ENCODE data around the gene CLN3.
A peak's percentile ranks its signal among the peaks of the same experiment; 100 is the strongest.
"Not testable (repeated sequence)": the region's sequence is repeated elsewhere in the genome, so short reads cannot be mapped to it uniquely, and the experiment has no call there.

The CLN3 gene

GRCh38 chr16:28501258-28502232 lies 9.7 kb upstream of the CLN3 start:
- no peaks in the 10 kb centered on the region for H3K9me3 Mint-ChIP-seq
- H3K27me3 Mint-ChIP-seq (ENCODE audit: low read depth): peaks cover 14% of the 10 kb centered on the region
- H3K4me3 Mint-ChIP-seq: no peak overlapping the region

GRCh38 chr16:28500476-28501180 lies 8.8 kb upstream of the CLN3 start:
- Mint-ChIP-seq H3K4me1 (ENCODE audit: low read depth) (peaks cover 18% of the 10 kb centered on the region), H3K36me3 (ENCODE audit: low read depth) (peaks cover 14% of the 10 kb centered on the region), H3K27ac (peak overlapping the region; percentile 1)
- H3K4me3 Mint-ChIP-seq; H3K9me3 Mint-ChIP-seq; H3K27me3 Mint-ChIP-seq (ENCODE audit: low read depth): not testable (repeated sequence)

More at GRCh38 chr16:28501258-28502232, 9.7 kb upstream of the CLN3 start:
- peaks cover 10% of the 10 kb centered on the region for H3K4me1 Mint-ChIP-seq (ENCODE audit: low read depth)
- no peak overlapping the region for H3K27ac Mint-ChIP-seq
- peaks cover 10% of the 10 kb centered on the region for H3K36me3 Mint-ChIP-seq (ENCODE audit: low read depth)

- Mint-ChIP-seq H3K27me3 (ENCODE audit: low read depth) (peaks cover 3% of the 10 kb centered on the region), H3K4me3 (no peak overlapping the region), H3K36me3 (ENCODE audit: low read depth) (peaks cover 18% of the 10 kb centered on the region), H3K9me3 (no peaks in the 10 kb centered on the region), H3K27ac (no peak overlapping the region), H3K4me1 (ENCODE audit: low read depth) (peaks cover 26% of the 10 kb centered on the region)
Measured at GRCh38 chr16:28499854-28500253, 8.0 kb upstream of the CLN3 start.

GRCh38 chr16:28498666-28499381 lies 7.0 kb upstream of the CLN3 start:
- H3K27ac Mint-ChIP-seq: no peak overlapping the region
- H3K27me3 Mint-ChIP-seq (ENCODE audit: low read depth): peaks cover 3% of the 10 kb centered on the region
- H3K9me3 Mint-ChIP-seq: no peaks in the 10 kb centered on the region
- peaks cover 36% of the 10 kb centered on the region for H3K4me1 Mint-ChIP-seq (ENCODE audit: low read depth)
- no peak overlapping the region for H3K4me3 Mint-ChIP-seq
- H3K36me3 Mint-ChIP-seq (ENCODE audit: low read depth): peaks cover 20% of the 10 kb centered on the region

GRCh38 chr16:28497861-28498599 lies 6.2 kb upstream of the CLN3 start:
- no peak overlapping the region for H3K27ac Mint-ChIP-seq
- no peaks in the 10 kb centered on the region for H3K9me3 Mint-ChIP-seq
- no peak overlapping the region for H3K4me3 Mint-ChIP-seq
- peaks cover 20% of the 10 kb centered on the region for H3K36me3 Mint-ChIP-seq (ENCODE audit: low read depth)
- peaks cover 43% of the 10 kb centered on the region for H3K4me1 Mint-ChIP-seq (ENCODE audit: low read depth)
- no peaks in the 10 kb centered on the region for H3K27me3 Mint-ChIP-seq (ENCODE audit: low read depth)

GRCh38 chr16:28497386-28497785 lies 5.5 kb upstream of the CLN3 start:
- H3K27me3 Mint-ChIP-seq (ENCODE audit: low read depth): no peaks in the 10 kb centered on the region
- H3K36me3 Mint-ChIP-seq (ENCODE audit: low read depth): peaks cover 20% of the 10 kb centered on the region
- H3K4me1 Mint-ChIP-seq (ENCODE audit: low read depth): peaks cover 47% of the 10 kb centered on the region
- no peak overlapping the region for H3K27ac Mint-ChIP-seq
- H3K4me3 Mint-ChIP-seq: no peak overlapping the region
- no peaks in the 10 kb centered on the region for H3K9me3 Mint-ChIP-seq

GRCh38 chr16:28496844-28497243 lies 5.0 kb upstream of the CLN3 start:
- H3K4me1 Mint-ChIP-seq (ENCODE audit: low read depth): peaks cover 49% of the 10 kb centered on the region
- H3K4me3 Mint-ChIP-seq: no peak overlapping the region

GRCh38 chr16:28495795-28496749 lies 4.2 kb upstream of the CLN3 start:
- Mint-ChIP-seq H3K27ac (peak overlapping the region; percentile 97), H3K4me1 (ENCODE audit: low read depth) (peaks cover 49% of the 10 kb centered on the region), H3K9me3 (no peaks in the 10 kb centered on the region), H3K4me3 (peak overlapping the region; percentile 83), H3K27me3 (ENCODE audit: low read depth) (no peaks in the 10 kb centered on the region), H3K36me3 (ENCODE audit: low read depth) (peaks cover 23% of the 10 kb centered on the region)

More at GRCh38 chr16:28496844-28497243, 5.0 kb upstream of the CLN3 start:
- Mint-ChIP-seq H3K36me3 (ENCODE audit: low read depth) (peaks cover 22% of the 10 kb centered on the region), H3K27ac (no peak overlapping the region), H3K27me3 (ENCODE audit: low read depth) (no peaks in the 10 kb centered on the region), H3K9me3 (no peaks in the 10 kb centered on the region)

GRCh38 chr16:28495098-28495793 lies 3.4 kb upstream of the CLN3 start:
- H3K4me3 Mint-ChIP-seq: peak overlapping the region; percentile 83
- no peaks in the 10 kb centered on the region for H3K9me3 Mint-ChIP-seq
- peaks cover 23% of the 10 kb centered on the region for H3K36me3 Mint-ChIP-seq (ENCODE audit: low read depth)
- H3K27me3 Mint-ChIP-seq (ENCODE audit: low read depth): no peaks in the 10 kb centered on the region
- peaks cover 49% of the 10 kb centered on the region for H3K4me1 Mint-ChIP-seq (ENCODE audit: low read depth)
- peak overlapping the region; percentile 97 for H3K27ac Mint-ChIP-seq

- H3K27me3 Mint-ChIP-seq (ENCODE audit: low read depth): no peaks in the 10 kb centered on the region
- H3K36me3 Mint-ChIP-seq (ENCODE audit: low read depth): peaks cover 26% of the 10 kb centered on the region
- no peaks in the 10 kb centered on the region for H3K9me3 Mint-ChIP-seq
- peaks cover 51% of the 10 kb centered on the region for H3K4me1 Mint-ChIP-seq (ENCODE audit: low read depth)
- peak within 1 kb of the TSS; percentile 83 for H3K4me3 Mint-ChIP-seq
- H3K27ac Mint-ChIP-seq: peak within 1 kb of the TSS; percentile 97
Measured at GRCh38 chr16:28494121-28494851, 2.4 kb upstream of the CLN3 start, which contains the start of gene APOBR. TSS of gene APOBR (plus strand) at chr16:28494643. CDS start at chr16:28494682, 39 bp downstream.

- peaks cover 32% of the 10 kb centered on the region for H3K36me3 Mint-ChIP-seq (ENCODE audit: low read depth)
- H3K4me3 Mint-ChIP-seq: peak overlapping the region; percentile 93
Measured at GRCh38 chr16:28492511-28492910, 637 bp upstream of the CLN3 start.

More at GRCh38 chr16:28492511-28492910, 637 bp upstream of the CLN3 start:
- Mint-ChIP-seq H3K4me1 (ENCODE audit: low read depth) (peaks cover 53% of the 10 kb centered on the region), H3K27me3 (ENCODE audit: low read depth) (no peaks in the 10 kb centered on the region), H3K27ac (peak overlapping the region; percentile 100), H3K9me3 (no peaks in the 10 kb centered on the region)

Measured in T-helper 1 cell treated with Interleukin-12 subunit alpha and Interleukin-12 subunit beta and Interleukin-4 antibody, amounts not matched to agents 30 μg/mL and 1 μg/mL, for 36 hours (primary cell).